Astrocyte of the hippocampus (primary cell): ENCODE measurements around the gene EEIG1.
"Not testable (repeated sequence)": the region's sequence is repeated elsewhere in the genome, so short reads cannot be mapped to it uniquely, and the experiment has no call there.

Experiments used
- DNase-seq: peaks from one replicate; pipeline ENCODE4 v3.0.0; 2011; ENCODE audit warnings: low read depth, low spot score

EEIG1 gene

GRCh38 chr9:127980706-127981558 is at the start of gene EEIG1:
TSS of gene EEIG1 (minus strand) at chr9:127980989. CDS start at chr9:127980137, 852 bp downstream.
- peak; percentile 98 for DNase-seq

GRCh38 chr9:128027705-128028104 is 46.9 kb upstream of the EEIG1 start:
- DNase-seq = no peak

GRCh38 chr9:128026773-128027541 is 46.2 kb upstream of the EEIG1 start:
- no peak for DNase-seq

- no peak for DNase-seq
Measured at GRCh38 chr9:128026255-128026772, 45.5 kb upstream of the EEIG1 start.

DNA sequence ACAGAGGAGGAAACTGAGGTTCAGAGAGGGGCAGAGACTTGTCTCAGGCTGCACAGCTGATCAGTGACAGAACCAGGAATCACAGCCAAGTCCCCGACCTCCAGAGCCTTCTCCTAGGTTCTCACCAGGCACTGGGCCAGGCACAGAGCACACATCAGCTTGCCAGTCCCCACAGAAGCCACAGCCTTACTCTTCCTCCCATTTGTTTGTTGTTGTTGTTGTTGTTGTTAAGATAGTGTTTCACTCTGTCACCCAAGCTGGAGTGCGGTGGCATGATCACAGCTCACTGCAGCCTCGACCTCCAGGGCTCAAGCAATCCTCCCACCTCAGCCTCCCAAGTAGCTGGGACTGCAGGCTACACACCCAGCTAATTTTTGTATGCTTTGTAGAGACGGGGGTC is 44.9 kb upstream of the EEIG1 start:
- no peak for DNase-seq

- DNase-seq = no peak
Measured at GRCh38 chr9:128024761-128025308, 44.0 kb upstream of the EEIG1 start.

GRCh38 chr9:128023671-128024070 is 42.9 kb upstream of the EEIG1 start:
- DNase-seq = not testable (repeated sequence)

DNA sequence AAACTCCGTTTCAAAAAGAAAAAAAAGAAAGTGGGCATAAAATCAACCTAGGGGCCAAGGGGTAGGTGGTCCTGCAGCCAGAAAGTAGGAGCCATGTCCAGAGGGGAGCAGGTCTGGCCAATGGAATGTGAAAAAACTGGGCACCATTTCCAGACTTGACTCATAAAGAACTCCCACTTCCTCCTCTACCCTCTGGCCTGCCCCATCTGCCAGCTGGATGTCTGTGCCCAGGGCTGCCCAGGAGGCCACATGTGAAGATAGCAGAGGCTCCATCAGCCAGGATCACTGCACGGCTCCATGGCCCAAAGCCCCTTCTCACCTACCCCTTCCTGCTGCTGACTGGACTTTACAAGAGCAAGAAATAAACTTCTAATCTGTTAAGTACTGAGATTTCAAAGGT is 42.1 kb upstream of the EEIG1 start:
- no peak for DNase-seq

GRCh38 chr9:128021098-128021497 is 40.3 kb upstream of the EEIG1 start:
- no peak for DNase-seq

- DNase-seq = no peak
Measured at GRCh38 chr9:128020692-128021091, 39.9 kb upstream of the EEIG1 start.

DNA sequence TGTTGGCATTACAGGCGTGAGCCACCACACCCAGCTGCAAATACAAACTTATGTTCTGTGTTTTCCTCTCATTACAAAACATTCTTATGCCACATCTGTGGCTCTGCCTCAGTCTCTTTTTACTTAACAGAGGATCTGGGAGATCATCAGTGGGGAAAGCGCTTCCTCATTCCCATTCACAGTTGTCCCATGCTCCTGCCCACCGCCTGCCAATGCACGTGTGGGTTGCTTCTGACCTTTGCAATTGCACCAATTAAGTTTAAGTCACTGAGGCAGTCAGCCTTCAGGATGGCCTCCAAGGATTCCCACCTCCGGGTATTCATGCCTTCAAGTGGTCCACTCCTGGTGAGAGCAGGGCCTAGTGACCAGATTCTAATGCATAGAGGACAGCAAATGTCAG is 34.9 kb upstream of the EEIG1 start:
- DNase-seq = no peak

DNA sequence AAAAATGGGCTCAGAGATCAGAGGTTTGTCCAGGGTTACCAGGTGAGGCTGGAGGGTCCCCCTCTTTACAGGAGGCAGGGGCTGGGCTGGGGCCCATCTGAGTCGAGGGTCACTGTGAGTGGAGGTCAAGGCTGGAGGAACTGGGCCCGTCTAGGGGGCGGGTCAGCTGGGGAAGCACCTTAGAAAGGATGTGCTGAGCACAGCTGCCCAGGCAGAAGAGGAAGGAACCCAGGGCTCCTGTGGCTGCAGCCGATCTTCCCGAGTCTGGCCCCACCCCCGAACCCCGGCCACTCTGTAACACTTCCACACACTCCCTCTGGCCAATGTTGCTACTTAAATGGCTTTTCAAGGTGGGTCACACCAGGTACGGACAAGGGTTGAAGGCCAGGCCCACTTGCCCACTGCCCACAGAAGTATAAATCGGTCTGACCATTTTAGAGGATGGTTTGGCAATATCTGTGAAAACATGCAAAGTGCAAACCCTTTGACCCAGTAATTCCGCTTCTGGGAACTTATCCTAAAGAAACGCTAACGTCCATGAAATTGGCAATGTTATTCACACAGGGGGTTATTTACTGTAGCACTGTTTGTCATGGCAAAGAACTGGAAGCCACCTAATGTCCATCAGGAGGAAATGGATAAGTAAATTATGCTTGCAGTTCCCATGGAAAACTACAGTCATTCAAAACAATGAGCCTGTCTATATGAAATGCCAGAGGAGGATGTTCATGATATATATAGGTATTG is 30.5 kb upstream of the EEIG1 start:
- DNase-seq = no peak

GRCh38 chr9:128009639-128010038 is 28.9 kb upstream of the EEIG1 start:
- DNase-seq = no peak

GRCh38 chr9:128008171-128008570 is 27.4 kb upstream of the EEIG1 start:
- no peak for DNase-seq

DNA sequence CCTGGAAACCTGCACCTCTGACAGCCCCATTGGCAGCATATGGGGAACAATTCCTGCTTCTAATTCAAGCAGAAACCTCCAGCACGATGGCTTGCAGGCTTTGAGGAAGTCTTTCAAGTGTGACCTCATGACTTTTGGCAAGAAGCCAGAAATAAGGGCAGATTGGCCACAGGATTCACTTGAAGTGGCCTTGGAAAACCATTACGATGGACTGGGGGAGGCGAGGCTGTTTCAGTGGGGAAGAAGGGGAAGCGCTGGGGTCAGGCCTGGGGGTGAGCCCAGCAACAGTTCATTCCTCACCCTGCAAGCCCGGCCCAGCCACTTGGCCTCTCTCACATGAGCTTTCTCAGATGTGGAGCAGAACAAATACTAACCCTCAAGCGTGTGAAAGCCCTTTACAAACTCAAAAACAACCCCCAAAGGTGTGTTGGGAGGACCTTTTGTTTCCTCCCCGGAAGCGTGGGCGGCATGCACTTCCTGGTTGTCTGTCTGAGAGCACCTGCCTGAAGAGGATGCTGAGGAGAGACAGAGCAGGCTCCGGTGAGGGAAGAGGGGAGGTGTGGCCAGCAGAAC is 26.9 kb upstream of the EEIG1 start:
- peak; percentile 86 for DNase-seq

DNA sequence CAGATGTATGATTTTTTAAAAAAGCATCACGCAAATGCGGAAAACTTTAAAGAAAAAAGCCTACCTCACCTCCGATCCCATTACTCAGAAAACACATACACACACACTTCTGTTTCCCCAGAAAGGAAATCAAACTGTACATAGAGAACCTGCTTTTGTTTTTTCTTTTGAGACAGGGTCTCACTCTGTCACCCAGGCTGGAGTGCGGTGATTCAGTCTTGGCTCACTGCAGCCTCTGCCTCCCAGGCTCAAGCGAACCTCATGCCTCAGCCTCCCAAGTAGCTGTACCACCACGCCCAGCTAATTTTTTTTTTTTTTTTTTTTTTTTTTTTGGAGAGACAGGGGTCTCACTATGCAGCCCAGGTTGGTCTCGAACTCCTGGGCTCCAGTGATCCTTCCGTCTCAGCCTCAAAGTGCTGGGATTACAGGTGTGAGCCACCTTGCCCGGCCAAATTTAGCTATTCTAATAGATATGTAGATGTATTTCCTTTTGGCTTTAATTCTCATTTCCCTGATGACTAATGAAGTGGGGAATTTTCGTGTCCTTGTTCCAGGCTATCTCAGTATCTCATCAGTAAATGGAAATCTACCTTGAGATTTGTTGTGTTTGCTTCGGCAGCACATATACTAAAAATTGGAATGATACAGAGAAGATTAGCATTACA is 25.7 kb upstream of the EEIG1 start:
- no peak for DNase-seq

- no peak for DNase-seq
Measured at GRCh38 chr9:128005923-128006322, 25.1 kb upstream of the EEIG1 start.

DNA sequence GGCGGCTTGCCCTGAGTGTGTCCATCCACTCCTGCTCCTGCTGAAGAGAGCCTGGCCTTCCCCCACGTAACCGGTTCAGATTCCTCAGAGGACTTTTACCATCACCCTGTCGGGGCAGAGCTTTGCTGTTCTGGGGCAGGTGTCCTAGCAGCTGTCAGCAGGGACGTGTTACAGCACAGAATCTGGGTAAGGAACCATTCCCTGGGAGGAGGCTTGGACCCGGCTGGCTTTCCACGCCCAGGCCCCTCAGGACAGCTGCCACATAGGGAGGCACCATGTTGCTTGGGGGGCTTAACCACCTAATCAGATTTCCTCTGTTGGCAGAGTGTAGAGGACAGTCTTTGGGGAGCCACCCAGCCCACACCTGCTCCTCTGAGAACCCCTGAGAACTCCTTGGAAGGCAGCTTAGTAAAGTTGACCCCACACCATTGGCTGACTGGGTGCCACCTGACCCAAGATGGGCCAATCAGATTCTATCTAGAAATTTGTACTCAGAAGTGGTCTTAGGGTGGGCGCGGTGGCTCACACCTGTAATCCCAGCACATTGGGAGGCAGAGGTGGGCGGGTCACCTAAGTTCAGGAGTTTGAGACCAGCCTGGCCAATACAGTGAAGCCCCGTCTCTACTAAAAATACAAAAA is 23.3 kb upstream of the EEIG1 start:
- no peak for DNase-seq

- DNase-seq = no peak
Measured at GRCh38 chr9:128002959-128003358, 22.2 kb upstream of the EEIG1 start.

GRCh38 chr9:128001779-128002298 is 21.1 kb upstream of the EEIG1 start:
- peak; percentile 94 for DNase-seq
